Endothelial cell of umbilical vein (primary cell): ENCODE data around the gene FAM13C. TPM values are rescaled to one million over a fixed set of nuclear protein-coding genes. Genes with fewer than 3 reads are reported as not detected.

Experiments used
- BruUV-seq: library from RNA; stranded (reverse); fragments of 400-500 nt; replicated peaks from 2 replicates; lab custom pipeline; 2021; lab: Mats Ljungman, UMichigan
- CTCF ChIA-PET: fragments of 300-600, 350-600 bp; sonication (Branson Sonifier 250); formaldehyde crosslinking; loops from one replicate; lab custom pipeline; 2021; ENCODE audit warnings: antibody characterized with exemption, inconsistent platforms; lab: Charles Lee
- POLR2A ChIA-PET: fragments of 300-600, 350-600 bp; sonication (Branson Sonifier 250); formaldehyde crosslinking; loops from one replicate; lab custom pipeline; 2021; ENCODE audit warnings: antibody characterized with exemption, inconsistent platforms; lab: Charles Lee
- DNase-seq: peaks from one replicate; pipeline ENCODE4 v3.0.0-alpha.2; 2011; ENCODE audit warnings: low read depth, low spot score
- FAIRE-seq: peaks from 2 replicates; lab custom pipeline; 2011; peaks lifted over from hg19 to GRCh38; lab: Jason Lieb, UNC
- H2AFZ ChIP-seq: 2 replicates; pipeline ENCODE4 v1.6.0; 2012; ENCODE audit warnings: low read depth, low read length, control low read depth, inconsistent platforms
- H3K27ac ChIP-seq: 2 replicates; pipeline ENCODE4 v1.5.1; 2011; ENCODE audit warnings: low read depth, mild to moderate bottlenecking, control low read depth, low read length, moderate library complexity; ENCODE audit not compliant: insufficient read depth
- H3K27me3 ChIP-seq, 2 experiments: 2 replicates each; pipeline versions ENCODE4 v1.6.0 to v1.6.1; 2011; ENCODE audit warnings: low read length in 2 of 2, mixed read lengths in 1 of 2; ENCODE audit not compliant: control insufficient read depth in 2 of 2, insufficient read depth in 2 of 2
- H3K36me3 ChIP-seq, 2 experiments: 2 replicates in 1 of 2; 3 replicates in 1 of 2; pipeline ENCODE4 v1.5.1; 2011; ENCODE audit warnings: low read length in 2 of 2, mild to moderate bottlenecking in 1 of 2, moderate library complexity in 1 of 2; ENCODE audit not compliant: control insufficient read depth in 2 of 2, insufficient read depth in 2 of 2; ENCODE audit errors: extremely low read depth in 1 of 2
- H3K4me1 ChIP-seq: 3 replicates; pipeline ENCODE4 v1.5.1; 2011; ENCODE audit warnings: mild to moderate bottlenecking, low read length; ENCODE audit not compliant: control insufficient read depth, insufficient read depth; ENCODE audit errors: extremely low read depth
- H3K4me2 ChIP-seq: 2 replicates; pipeline ENCODE4 v1.6.1; 2011; ENCODE audit warnings: low read length, control low read depth, mixed read lengths; ENCODE audit not compliant: insufficient read depth
- H3K4me3 ChIP-seq, 3 experiments: fragments of 200-600 bp in 1 of 3; sonication (generic), shearing (Covaris generic) in 1 of 3; replicated peaks in 1 of 3; 2 replicates each; pipeline ENCODE4 v1.5.1; 2011 to 2016; ENCODE audit warnings: control low read depth in 3 of 3, low read length in 3 of 3, mild to moderate bottlenecking in 2 of 3, inconsistent platforms in 1 of 3, low read depth in 1 of 3, moderate library complexity in 1 of 3; ENCODE audit not compliant: insufficient read depth in 1 of 3
- H3K79me2 ChIP-seq: 2 replicates; pipeline ENCODE4 v1.6.0; 2012; ENCODE audit warnings: low read length, inconsistent platforms; ENCODE audit not compliant: control insufficient read depth, insufficient read depth
- H3K9ac ChIP-seq: replicated peaks from 2 replicates; pipeline ENCODE3; 2011; ENCODE audit warnings: low read length, control low read depth; ENCODE audit not compliant: insufficient read depth; ENCODE audit errors: extremely low read depth
- H3K9me1 ChIP-seq: replicated peaks from 3 replicates; pipeline ENCODE4 v1.6.0; 2011; ENCODE audit warnings: mild to moderate bottlenecking, low read length; ENCODE audit not compliant: control insufficient read depth, insufficient read depth; ENCODE audit errors: extremely low read depth
- H3K9me3 ChIP-seq: replicated peaks from 2 replicates; pipeline ENCODE4 v1.5.1; 2012; ENCODE audit warnings: low read length, inconsistent platforms; ENCODE audit not compliant: control insufficient read depth, insufficient read depth
- H4K20me1 ChIP-seq: replicated peaks from 2 replicates; pipeline ENCODE3; 2011; ENCODE audit warnings: mild to moderate bottlenecking, low read length; ENCODE audit not compliant: control insufficient read depth, insufficient read depth; ENCODE audit errors: extremely low read depth
- EZH2 ChIP-seq: IDR thresholded peaks from 2 replicates; pipeline ENCODE4 v1.6.1; 2012; ENCODE audit warnings: borderline replicate concordance, low read depth, mild to moderate bottlenecking, moderate library complexity, low read length, inconsistent platforms; ENCODE audit not compliant: severe bottlenecking
- FOS ChIP-seq: IDR thresholded peaks from 2 replicates; pipeline ENCODE4 v1.6.1; 2011; ENCODE audit warnings: mild to moderate bottlenecking, low read length, moderate library complexity, borderline replicate concordance; ENCODE audit not compliant: insufficient read depth
- GATA2 ChIP-seq: IDR thresholded peaks from 2 replicates; pipeline ENCODE4 v1.7.0; 2011; ENCODE audit warnings: low read depth, mild to moderate bottlenecking, moderate library complexity, mixed read lengths, low read length; ENCODE audit not compliant: insufficient read length, insufficient read depth
- JUN ChIP-seq: IDR thresholded peaks from 2 replicates; pipeline ENCODE4 v1.6.1; 2011; ENCODE audit warnings: borderline replicate concordance, low read depth; ENCODE audit not compliant: insufficient read length, insufficient read depth
- MYC ChIP-seq: IDR thresholded peaks from one replicate; pipeline ENCODE4 v1.6.1; 2011; ENCODE audit warnings: mild to moderate bottlenecking, low read depth, low read length
- POLR2A ChIP-seq: IDR thresholded peaks from 2 replicates; pipeline ENCODE4 v1.6.1; 2012; ENCODE audit warnings: low read depth, mild to moderate bottlenecking, control low read depth, low read length
- POLR2AphosphoS5 ChIP-seq: IDR thresholded peaks from 2 replicates; pipeline ENCODE4 v1.6.1; 2012; ENCODE audit warnings: low read depth, mild to moderate bottlenecking, control low read depth, low read length, moderate library complexity; ENCODE audit not compliant: insufficient read depth
- dilution Hi-C: fragments of 300-500 bp; cut with MboI; formaldehyde crosslinking; loops from one replicate; pipeline ENCODE4 v1.15.0; 2019; ENCODE audit warnings: low sequenced_read_pairs; ENCODE audit not compliant: extremely low pct_ligation_motif_present
- intact Hi-C: fragments of 100-400 bp; cut with micrococcal nuclease; formaldehyde crosslinking; loops from one replicate; pipeline ENCODE4 v1.10.0; 2022
- polyA plus RNA-seq, 4 experiments: library from polyadenylated mRNA; depleted of rRNA in 3 of 4; stranded (reverse) in 3 of 4; unstranded in 1 of 4; fragments of >200 nt; gene quantifications; 2 replicates each; pipeline versions ENCODE4 v1.2.1 to v1.2.3, GENCODE V29; 2011 to 2012; ENCODE audit warnings: missing spikeins in 1 of 4
- total RNA-seq: library from RNA; stranded (reverse); gene quantifications from 2 replicates; pipeline ENCODE4 v1.2.3, GENCODE V29; 2021
- TF ChIP-seq, protein P1 (sequence below): IDR thresholded peaks from 2 replicates; pipeline ENCODE4 v1.6.1; 2011; ENCODE audit not compliant: insufficient read depth, insufficient read length
- TF ChIP-seq, protein P2 (sequence below), 2 donors: IDR thresholded peaks; 1 replicate in 1 of 2; 2 replicates in 1 of 2; pipeline ENCODE4 v1.5.1; 2011; ENCODE audit warnings: low read length in 2 of 2, mild to moderate bottlenecking in 2 of 2, moderate library complexity in 2 of 2, control low read depth in 1 of 2, inconsistent platforms in 1 of 2, low read depth in 1 of 2; ENCODE audit not compliant: insufficient read depth in 1 of 2; ENCODE audit errors: extremely low read depth in 1 of 2

The FAM13C gene
- total and polyA plus RNA-seq, 2 donors (not counting 3 experiments of a cell fraction or from before 2014, with no cell fraction given) = 0.03 TPM; not detected in 1

DNA sequence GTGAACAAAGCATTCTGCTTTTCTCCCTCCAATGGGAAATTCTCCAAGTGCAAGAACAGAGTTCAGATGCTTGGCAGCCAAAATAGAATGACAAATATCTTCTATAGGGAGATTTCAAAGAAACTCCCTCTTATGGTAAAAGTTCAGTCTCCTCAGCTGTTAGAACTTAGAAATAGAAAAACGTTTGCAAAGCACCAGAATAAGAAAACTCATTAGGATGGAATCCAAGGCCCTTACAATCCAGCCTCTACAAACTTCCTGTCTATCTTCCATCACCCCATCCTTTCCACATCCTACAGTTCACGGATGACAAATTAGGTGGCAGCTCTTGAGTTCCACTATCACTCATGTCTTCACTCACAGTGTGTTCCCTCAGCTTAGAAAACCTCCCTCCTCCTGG lies 25.7 kb downstream of the FAM13C start:
- no peak overlapping the region for H3K27ac ChIP-seq
- intact Hi-C loops (no loop called here), dilution Hi-C loops (no loop called here)
- H3K4me3 ChIP-seq = no peak overlapping the region
- H3K36me3 ChIP-seq = no peaks in the 10 kb centered on the region
- no peaks in the 10 kb centered on the region for H3K4me1 ChIP-seq
- H3K9me1 ChIP-seq = no peaks in the 10 kb centered on the region
- no peaks in the 10 kb centered on the region for H3K79me2 ChIP-seq
- DNase-seq = no peak
- CTCF ChIA-PET = no interaction called here
- TF ChIP-seq MYC (no peak), POLR2AphosphoS5 (no peak), JUN (no peak), EZH2 (no peak), FOS (no peak), POLR2A (no peak), GATA2 (no peak)
- TF ChIP-seq, protein P1, sequence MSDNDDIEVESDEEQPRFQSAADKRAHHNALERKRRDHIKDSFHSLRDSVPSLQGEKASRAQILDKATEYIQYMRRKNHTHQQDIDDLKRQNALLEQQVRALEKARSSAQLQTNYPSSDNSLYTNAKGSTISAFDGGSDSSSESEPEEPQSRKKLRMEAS = no peak
- TF ChIP-seq, protein P2, sequence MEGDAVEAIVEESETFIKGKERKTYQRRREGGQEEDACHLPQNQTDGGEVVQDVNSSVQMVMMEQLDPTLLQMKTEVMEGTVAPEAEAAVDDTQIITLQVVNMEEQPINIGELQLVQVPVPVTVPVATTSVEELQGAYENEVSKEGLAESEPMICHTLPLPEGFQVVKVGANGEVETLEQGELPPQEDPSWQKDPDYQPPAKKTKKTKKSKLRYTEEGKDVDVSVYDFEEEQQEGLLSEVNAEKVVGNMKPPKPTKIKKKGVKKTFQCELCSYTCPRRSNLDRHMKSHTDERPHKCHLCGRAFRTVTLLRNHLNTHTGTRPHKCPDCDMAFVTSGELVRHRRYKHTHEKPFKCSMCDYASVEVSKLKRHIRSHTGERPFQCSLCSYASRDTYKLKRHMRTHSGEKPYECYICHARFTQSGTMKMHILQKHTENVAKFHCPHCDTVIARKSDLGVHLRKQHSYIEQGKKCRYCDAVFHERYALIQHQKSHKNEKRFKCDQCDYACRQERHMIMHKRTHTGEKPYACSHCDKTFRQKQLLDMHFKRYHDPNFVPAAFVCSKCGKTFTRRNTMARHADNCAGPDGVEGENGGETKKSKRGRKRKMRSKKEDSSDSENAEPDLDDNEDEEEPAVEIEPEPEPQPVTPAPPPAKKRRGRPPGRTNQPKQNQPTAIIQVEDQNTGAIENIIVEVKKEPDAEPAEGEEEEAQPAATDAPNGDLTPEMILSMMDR (IDR thresholded peaks at IDR 0.05; ENCODE audit: extremely low read depth in 1 of 2, insufficient read depth in 1 of 2, low read depth in 1 of 2, low read length in 2 of 2) = no peak
- POLR2A ChIA-PET = no interaction called here
- FAIRE-seq = no peak
- H3K9me3 ChIP-seq = peaks cover 4% of the 10 kb centered on the region
- no peaks in the 10 kb centered on the region for H3K27me3 ChIP-seq
- H4K20me1 ChIP-seq = no peaks in the 10 kb centered on the region
- H3K9ac ChIP-seq = no peak overlapping the region
- no peak overlapping the region for H2AFZ ChIP-seq
- H3K4me2 ChIP-seq = no peak overlapping the region
- no TSS peak for BruUV-seq
